ENCODE measurements around the gene NAGPA.

The NAGPA gene

DNA sequence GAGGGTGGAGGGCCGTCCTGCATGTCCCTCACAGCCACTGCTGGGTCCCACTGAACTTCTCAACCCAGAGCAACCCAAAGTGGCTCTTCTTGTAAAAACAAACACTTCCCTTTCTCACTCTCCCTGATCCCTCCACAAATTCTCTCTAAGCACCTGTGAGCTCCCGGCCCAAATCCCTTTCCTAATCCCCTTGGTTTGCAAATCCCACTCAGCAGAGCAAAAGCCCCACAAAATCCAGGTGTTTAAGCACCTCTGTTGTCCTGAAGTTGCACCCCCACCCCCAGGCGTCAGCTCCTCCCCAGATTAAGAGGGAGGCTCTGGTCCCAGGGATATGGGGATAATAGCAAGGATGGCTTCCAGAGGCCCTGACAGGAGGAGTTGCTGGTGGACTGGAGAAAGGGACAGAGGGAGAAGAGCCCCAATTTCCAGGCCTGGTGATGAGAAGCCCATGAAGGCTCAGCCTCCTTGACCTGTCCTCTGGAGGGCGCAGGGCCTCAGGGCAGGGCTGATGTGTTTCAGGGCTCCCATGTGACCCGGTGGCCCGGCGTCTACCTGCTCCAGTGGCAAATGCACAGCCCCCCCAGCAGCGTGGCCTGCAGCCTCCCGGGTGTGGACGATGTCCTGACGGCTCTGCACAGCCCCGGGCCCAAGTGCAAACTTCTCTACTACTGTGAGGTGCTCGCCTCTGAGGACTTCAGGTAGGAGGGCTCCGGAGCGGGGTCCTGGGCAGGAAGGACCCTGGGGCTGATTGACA lies 23.0 kb downstream of the NAGPA start:
- H3K4me3 ChIP-seq (ENCODE audit: low read length), result no peak overlapping the region
- TF ChIP-seq ZNF274 (IDR thresholded peaks at IDR 0.05; ENCODE audit: low read depth, low read length), result no peak

DNA sequence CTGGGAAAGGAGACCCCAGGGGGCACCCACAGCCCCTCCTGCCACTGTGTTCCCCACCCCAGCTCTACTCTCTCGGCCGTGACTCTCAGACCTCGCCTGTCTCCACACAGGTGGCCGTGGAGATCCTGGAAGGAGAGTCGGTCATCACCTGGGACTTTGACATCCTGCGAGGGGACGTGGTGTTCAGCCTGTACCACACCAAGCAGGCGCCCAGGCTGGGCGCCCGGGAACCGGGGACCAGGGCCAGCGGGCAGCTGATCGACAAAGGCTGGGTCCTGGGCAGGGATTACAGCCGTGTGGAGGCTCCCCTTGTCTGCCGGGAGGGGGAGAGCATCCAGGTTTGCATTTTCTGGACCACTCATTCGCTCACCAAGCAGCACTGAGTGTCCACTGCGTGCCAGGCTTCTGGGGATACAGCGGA lies 25.4 kb downstream of the NAGPA start:
- no peak for TF ChIP-seq ZNF274 (IDR thresholded peaks at IDR 0.05; ENCODE audit: low read depth, low read length)
- no peak overlapping the region for H3K4me3 ChIP-seq (ENCODE audit: low read length)

DNA sequence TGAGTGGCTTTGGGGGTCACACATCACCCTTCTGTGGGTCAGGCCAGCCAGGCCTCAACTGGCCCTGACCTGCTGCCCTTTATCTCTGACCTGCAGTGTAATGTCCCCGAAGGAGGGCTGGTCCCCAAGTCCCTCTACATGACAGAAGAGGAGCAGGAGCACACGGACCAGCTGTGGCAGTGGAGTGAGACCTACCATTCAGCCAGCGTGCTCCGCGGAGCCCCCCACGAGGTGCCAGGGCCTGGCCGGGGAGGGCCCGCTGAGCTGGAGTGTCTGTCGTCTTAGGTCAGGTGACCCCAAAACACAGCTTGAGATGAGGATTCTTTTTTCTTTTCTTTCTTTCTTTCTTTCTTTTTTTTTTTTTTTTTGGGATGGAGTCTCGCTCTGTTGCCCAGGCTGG lies 26.5 kb downstream of the NAGPA start:
- no peak for TF ChIP-seq ZNF274 (IDR thresholded peaks at IDR 0.05; ENCODE audit: low read depth, low read length)
- H3K4me3 ChIP-seq (ENCODE audit: low read length), result no peak overlapping the region

DNA sequence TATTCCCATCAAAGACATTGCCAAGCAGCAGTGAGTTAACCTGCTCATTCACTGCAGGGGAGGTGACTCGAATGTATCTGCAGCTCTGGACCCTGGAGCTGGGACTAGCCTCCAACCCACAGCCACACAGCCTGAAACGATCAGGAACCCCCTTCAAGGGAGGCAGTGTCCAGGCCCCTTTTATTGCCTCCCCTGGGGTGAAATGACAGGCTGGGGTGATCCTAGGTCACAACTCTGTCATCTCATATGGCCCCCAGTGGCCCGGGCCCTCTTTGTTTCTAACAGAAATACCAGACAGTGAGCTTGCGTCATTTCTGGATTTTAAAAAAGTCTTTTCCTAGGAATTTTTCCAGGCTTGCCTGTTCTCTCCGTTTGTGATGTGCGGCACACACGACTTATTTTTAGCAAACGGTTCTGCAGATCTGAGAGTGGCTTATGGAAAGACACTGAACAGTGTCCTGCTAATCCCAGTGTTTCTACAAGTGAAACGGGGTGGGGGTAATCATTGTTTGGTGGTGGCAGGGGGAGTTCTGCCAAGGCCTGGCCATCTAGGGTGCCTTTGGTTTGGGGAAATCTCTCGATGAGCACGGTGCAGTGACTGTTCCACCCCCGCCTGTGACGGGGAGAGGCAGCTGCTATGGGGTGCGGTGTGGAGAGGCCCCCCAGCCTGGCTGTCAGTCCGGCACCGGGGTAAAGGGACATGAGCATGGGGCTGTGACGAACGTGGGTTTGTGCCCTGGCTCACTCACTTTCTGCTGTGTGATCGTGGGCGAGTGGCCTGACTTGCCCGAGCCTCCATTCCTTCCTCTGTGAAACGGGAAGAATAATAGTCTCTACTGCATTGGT lies 27.2 kb downstream of the NAGPA start:
- no peak overlapping the region for H3K4me3 ChIP-seq (ENCODE audit: low read length)
- TF ChIP-seq ZNF274 (IDR thresholded peaks at IDR 0.05; ENCODE audit: low read depth, low read length), result no peak

DNA sequence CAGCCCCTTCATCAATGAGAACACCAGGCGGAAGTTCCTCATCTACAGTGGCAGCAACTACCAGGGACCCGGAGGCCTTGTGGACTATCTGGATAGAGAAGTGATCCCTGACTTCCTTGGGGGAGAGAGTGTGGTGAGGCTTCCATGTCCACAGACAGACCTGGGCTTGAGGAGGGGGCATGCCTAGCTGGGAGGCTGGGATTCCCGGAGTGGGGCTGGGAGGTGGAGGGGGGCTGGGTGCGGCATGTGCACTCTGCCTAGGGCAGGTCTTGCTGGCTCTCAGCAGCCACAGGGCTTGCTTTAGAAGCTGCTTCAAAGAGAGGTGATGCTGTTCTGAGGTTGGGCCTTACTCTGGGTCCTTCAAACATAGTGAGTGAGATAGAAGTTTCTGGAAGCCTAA lies 27.8 kb downstream of the NAGPA start:
- TF ChIP-seq ZNF274 (IDR thresholded peaks at IDR 0.05; ENCODE audit: low read depth, low read length), result no peak
- H3K4me3 ChIP-seq (ENCODE audit: low read length), result no peak overlapping the region

DNA sequence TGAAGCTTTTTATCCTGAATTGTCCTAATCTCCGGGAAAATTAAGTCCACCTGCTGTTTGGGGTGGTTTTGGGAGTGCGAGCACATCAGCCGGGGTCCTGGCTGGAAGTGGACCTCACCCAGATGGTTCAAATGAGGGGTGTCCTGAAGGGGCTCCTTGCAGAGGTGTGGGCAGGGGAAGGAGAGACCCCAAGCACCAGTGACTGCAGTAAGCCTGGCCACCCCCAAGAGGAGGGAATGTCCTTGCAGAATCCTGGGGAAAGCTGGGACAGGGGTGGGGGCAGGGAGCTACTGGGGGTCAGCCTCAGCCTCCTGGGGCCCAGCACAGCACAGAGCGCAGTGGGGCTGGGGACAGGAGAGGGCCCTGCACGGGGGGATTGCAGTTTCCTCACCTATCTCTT lies 29.4 kb downstream of the NAGPA start:
- no peak for TF ChIP-seq ZNF274 (IDR thresholded peaks at IDR 0.05; ENCODE audit: low read depth, low read length)
- no peak overlapping the region for H3K4me3 ChIP-seq (ENCODE audit: low read length)

DNA sequence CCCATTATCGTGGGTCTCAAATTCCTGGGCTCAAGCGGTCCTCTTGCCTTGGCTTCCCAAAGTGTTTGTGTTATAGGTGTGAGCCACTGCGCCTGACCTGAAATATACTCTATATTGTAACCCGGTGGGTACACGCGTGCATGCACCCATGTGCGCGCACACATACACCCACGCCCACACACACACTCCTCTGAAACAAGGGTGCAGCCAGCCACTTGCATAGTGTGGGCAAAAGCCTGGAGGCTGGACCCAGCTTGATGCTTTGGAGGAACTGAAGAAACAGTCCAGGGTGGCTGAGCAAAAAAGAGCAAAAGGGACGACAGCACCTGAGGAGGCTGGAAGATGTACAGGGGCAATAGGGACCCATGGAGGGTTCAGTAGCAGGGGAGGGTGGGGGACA lies 29.9 kb downstream of the NAGPA start:
- no peak for TF ChIP-seq ZNF274 (IDR thresholded peaks at IDR 0.05; ENCODE audit: low read depth, low read length)
- H3K4me3 ChIP-seq (ENCODE audit: low read length), result no peak overlapping the region

DNA sequence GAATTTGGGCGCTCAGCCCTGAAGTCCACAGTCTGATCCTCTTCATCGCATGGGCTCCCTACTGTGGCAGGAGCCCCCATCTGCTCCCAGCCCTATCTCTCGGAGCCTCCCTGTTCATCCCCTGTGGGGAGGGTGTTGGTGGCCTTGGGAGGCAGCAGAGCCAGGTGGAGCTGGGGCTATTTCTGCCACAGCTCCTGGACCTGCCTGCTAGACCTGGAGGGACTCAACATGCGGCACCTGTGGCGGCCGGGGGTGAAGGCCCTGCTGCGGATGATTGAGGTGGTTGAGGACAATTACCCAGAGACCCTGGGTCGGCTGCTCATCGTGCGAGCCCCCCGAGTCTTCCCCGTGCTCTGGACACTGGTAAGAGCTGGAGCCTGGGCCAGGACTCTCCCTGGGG lies 30.5 kb downstream of the NAGPA start:
- TF ChIP-seq ZNF274 (IDR thresholded peaks at IDR 0.05; ENCODE audit: low read depth, low read length), result no peak
- H3K4me3 ChIP-seq (ENCODE audit: low read length), result no peak overlapping the region

DNA sequence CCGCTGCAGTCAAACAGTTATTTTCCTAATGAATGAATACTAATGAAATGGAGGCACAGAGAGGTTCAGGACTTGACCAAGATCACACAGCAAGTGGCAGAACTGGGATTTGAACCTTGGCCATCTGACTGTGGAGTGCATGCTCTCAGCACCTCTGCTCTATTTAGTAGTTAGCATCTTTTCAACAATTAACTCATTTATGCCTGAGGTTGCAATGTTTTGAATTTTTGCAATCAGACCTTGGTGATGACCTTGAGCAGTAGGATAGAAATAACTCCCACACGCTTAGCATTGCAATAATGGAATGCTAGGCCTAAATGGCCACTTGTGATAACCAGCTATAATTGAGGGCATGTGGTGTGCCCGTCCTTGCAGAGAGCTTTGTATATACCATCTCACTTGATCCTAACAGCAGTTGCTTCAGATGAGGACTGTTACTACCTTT lies 31.0 kb downstream of the NAGPA start:
- TF ChIP-seq ZNF274 (IDR thresholded peaks at IDR 0.05; ENCODE audit: low read depth, low read length), result no peak
- no peak overlapping the region for H3K4me3 ChIP-seq (ENCODE audit: low read length)

DNA sequence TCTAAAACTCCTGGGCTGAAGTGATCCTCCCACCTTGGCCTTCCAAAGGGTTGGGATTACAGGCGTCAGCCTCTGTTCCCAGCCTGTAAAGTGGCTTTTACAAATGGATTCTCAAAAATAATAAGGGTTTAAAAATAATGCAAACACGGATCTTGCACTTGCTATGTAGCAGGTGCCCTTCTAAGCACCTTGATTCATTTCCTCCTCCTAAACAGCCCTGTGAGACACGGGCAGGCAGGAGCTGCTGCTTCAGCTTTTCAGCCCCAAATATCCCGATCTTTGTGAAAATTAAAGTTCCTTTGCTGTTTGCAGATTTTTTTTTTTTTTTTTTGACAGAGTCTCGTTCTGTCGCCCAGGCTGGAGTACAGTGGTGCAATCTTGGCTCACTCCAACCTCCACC lies 31.7 kb downstream of the NAGPA start:
- no peak for TF ChIP-seq ZNF274 (IDR thresholded peaks at IDR 0.05; ENCODE audit: low read depth, low read length)
- no peak overlapping the region for H3K4me3 ChIP-seq (ENCODE audit: low read length)

DNA sequence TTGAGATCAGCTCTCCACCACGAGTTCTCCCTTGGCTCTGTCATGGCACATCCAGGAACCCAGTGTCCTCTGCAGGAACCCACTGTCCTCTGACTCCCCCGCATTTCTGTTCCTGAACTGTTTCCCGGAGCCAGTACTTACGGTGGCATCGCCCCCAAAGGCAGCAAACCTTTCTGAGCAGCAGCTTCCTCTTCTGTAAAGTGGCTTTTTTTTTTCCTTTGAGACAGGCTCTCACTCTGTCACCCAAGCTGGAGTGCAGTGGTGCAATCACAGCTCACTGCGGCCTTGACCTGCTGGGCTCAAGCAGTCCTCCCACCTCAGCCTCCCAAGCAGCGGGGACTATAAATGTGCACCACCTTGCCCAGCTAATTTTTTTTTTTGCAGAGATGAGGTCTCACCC lies 32.2 kb downstream of the NAGPA start:
- no peak overlapping the region for H3K4me3 ChIP-seq (ENCODE audit: low read length)
- TF ChIP-seq ZNF274 (IDR thresholded peaks at IDR 0.05; ENCODE audit: low read depth, low read length), result no peak

DNA sequence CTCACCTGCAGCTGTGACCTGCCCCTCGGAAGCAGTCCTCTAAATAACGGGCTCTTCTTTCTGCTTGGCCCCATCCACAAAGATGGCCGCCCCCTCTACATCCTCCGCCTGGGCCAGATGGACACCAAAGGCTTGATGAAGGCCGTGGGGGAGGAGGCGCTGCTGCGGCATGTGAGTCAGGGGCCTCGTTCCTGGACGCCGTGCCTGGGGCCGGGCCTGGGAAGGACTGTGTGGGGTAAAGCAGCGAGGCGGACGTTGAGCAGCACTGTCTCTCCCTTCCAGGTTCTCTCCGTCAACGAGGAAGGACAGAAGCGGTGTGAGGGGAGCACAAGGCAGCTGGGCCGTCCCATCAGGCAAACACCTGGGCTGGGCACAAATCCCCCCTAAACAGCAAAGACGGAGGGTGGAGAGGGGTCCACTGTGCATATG lies 33.1 kb downstream of the NAGPA start:
- no peak for TF ChIP-seq ZNF274 (IDR thresholded peaks at IDR 0.05; ENCODE audit: low read depth, low read length)
- H3K4me3 ChIP-seq (ENCODE audit: low read length), result no peak overlapping the region

DNA sequence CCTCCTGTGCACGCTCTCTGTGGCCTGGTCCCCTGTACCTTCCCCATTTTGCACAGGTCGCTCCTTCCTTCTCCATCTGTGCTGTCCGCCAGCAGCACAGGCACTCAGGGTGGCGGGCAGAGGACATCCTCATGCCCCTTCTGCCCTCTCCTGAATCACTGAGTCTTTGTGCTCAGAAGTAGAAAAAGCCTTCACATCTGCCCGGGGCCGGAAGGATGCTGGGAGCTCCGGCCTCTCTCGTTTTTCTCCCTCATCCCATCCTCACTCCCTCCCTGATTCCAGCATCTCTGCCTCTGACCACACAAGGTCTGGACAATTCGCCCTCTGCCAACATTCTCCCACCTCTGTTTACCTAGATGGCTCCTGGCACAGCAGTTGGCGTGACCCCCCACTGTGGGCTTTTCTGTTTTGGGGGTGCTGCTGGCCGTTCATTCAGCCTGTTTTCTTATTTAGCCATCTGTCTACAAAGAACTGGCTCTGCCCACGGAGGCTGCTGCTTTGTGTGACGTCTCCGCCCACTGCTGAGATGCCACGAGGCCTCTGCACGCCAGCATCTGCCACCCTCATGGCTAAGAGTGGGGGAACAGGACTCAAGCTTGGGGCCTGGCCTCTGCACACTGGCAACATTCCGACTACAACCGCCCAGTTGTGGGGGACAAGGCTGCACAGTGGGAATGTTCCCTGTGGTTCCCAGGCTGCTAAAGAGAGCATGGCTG lies 38.9 kb downstream of the NAGPA start:
- H3K4me3 ChIP-seq (ENCODE audit: low read length), result no peak overlapping the region
- TF ChIP-seq ZNF274 (IDR thresholded peaks at IDR 0.05; ENCODE audit: low read depth, low read length), result no peak

DNA sequence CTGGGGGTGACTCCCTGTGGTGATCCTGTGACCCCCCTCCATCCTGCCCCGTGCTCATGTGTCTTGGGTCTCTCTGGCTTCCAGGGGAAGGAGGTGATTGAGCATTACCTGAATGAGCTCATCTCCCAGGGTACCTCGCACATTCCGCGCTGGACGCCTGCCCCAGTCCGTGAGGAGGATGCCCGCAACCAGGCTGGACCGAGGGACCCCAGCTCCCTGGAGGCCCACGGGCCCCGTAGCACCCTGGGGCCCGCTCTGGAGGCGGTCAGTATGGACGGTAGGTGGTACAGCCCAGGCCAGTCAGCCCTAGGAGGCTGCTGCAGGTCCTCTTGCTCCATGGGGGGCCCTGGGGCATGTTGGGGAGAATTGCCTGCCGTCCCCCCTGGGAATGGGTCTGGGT lies 42.0 kb downstream of the NAGPA start:
- H3K4me3 ChIP-seq (ENCODE audit: low read length), result no peak overlapping the region
- TF ChIP-seq ZNF274 (IDR thresholded peaks at IDR 0.05; ENCODE audit: low read depth, low read length), result no peak

All from GM08714 (cell line).